Measurements from ENCODE around the gene KISS1.

KISS1 gene

GRCh38 chr1:204153667-204154066, 42.6 kb downstream of the KISS1 start:
- Histone ChIP-seq H3K4me2 (ENCODE audit: low read length) (no peak overlapping the region), H3K27ac (ENCODE audit: low read depth, low read length) (no peak overlapping the region), H3K4me1 (ENCODE audit: control insufficient read depth, low read length) (no peaks in the 10 kb centered on the region), H3K9me2 (replicated peaks; ENCODE audit: control insufficient read depth, low read length) (no peaks in the 10 kb centered on the region), H3K27me3 (ENCODE audit: control insufficient read depth, low read length) (no peaks in the 10 kb centered on the region), H4K20me1 (ENCODE audit: control insufficient read depth, insufficient read depth, low read depth, low read length) (no peaks in the 10 kb centered on the region), H3K4me3 (ENCODE audit: low read length) (no peak overlapping the region), H3K79me2 (ENCODE audit: control insufficient read depth, low read length) (no peaks in the 10 kb centered on the region), H3K9me3 (ENCODE audit: control insufficient read depth, insufficient read depth, low read length) (no peaks in the 10 kb centered on the region), H3K36me3 (ENCODE audit: control insufficient read depth, low read length) (no peaks in the 10 kb centered on the region), H3F3A (ENCODE audit: control insufficient read depth, insufficient read depth) (no peaks in the 10 kb centered on the region)
- TF ChIP-seq, protein P1, sequence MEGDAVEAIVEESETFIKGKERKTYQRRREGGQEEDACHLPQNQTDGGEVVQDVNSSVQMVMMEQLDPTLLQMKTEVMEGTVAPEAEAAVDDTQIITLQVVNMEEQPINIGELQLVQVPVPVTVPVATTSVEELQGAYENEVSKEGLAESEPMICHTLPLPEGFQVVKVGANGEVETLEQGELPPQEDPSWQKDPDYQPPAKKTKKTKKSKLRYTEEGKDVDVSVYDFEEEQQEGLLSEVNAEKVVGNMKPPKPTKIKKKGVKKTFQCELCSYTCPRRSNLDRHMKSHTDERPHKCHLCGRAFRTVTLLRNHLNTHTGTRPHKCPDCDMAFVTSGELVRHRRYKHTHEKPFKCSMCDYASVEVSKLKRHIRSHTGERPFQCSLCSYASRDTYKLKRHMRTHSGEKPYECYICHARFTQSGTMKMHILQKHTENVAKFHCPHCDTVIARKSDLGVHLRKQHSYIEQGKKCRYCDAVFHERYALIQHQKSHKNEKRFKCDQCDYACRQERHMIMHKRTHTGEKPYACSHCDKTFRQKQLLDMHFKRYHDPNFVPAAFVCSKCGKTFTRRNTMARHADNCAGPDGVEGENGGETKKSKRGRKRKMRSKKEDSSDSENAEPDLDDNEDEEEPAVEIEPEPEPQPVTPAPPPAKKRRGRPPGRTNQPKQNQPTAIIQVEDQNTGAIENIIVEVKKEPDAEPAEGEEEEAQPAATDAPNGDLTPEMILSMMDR (IDR thresholded peaks at IDR 0.05; ENCODE audit: low read depth, low read length, poor library complexity, severe bottlenecking): no peak
- no peak for TF ChIP-seq EZH2phosphoT487 (IDR thresholded peaks at IDR 0.05; ENCODE audit: borderline replicate concordance, low read length)

DNA sequence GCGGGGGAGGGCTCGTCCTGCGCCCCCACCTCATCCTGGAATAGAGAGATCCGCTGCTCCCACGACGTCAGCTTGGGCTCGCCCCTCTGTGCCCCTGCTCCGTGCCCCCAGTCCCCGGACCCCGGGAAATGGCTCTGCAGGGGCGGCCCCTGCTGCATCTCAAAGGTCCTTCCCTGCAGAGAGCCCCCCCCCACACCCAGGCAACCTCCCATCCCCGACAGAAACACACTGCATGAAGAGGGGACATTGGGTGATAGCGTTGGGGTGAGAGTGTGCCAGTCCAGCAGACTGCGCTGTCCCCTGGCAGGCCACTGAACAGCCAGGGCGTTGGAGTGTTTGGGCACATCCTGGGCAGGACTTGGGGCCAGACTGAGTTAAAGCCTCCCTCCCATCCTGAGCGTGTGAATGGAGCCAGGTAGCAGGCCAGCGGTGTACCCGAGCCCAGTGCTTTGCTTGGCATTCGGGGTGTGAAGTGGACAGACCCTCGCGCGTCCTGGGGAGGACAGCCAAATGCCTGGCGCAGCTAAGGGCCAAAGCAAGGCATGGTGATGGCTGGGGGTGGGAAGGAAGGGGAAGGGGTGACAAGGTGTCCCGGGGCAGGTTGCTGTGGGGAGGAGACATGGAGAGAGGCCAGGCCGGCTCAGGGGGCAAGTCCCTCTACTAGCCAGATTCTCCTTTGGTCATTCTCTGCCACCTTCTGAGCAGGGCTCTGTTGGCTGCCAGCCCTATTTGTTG, 43.8 kb downstream of the KISS1 start:
- Histone ChIP-seq H3F3A (ENCODE audit: control insufficient read depth, insufficient read depth) (no peaks in the 10 kb centered on the region), H3K36me3 (ENCODE audit: control insufficient read depth, low read length) (no peaks in the 10 kb centered on the region), H3K4me2 (ENCODE audit: low read length) (no peak overlapping the region), H3K4me1 (ENCODE audit: control insufficient read depth, low read length) (no peaks in the 10 kb centered on the region), H3K9me3 (ENCODE audit: control insufficient read depth, insufficient read depth, low read length) (no peaks in the 10 kb centered on the region), H4K20me1 (ENCODE audit: control insufficient read depth, insufficient read depth, low read depth, low read length) (no peaks in the 10 kb centered on the region), H3K79me2 (ENCODE audit: control insufficient read depth, low read length) (no peaks in the 10 kb centered on the region), H3K27ac (ENCODE audit: low read depth, low read length) (no peak overlapping the region), H3K9me2 (replicated peaks; ENCODE audit: control insufficient read depth, low read length) (no peaks in the 10 kb centered on the region), H3K27me3 (ENCODE audit: control insufficient read depth, low read length) (no peaks in the 10 kb centered on the region), H3K4me3 (ENCODE audit: low read length) (no peak overlapping the region)
- TF ChIP-seq EZH2phosphoT487 (IDR thresholded peaks at IDR 0.05; ENCODE audit: borderline replicate concordance, low read length): no peak
- TF ChIP-seq, protein P1 (IDR thresholded peaks at IDR 0.05; ENCODE audit: low read depth, low read length, poor library complexity, severe bottlenecking): no peak

DNA sequence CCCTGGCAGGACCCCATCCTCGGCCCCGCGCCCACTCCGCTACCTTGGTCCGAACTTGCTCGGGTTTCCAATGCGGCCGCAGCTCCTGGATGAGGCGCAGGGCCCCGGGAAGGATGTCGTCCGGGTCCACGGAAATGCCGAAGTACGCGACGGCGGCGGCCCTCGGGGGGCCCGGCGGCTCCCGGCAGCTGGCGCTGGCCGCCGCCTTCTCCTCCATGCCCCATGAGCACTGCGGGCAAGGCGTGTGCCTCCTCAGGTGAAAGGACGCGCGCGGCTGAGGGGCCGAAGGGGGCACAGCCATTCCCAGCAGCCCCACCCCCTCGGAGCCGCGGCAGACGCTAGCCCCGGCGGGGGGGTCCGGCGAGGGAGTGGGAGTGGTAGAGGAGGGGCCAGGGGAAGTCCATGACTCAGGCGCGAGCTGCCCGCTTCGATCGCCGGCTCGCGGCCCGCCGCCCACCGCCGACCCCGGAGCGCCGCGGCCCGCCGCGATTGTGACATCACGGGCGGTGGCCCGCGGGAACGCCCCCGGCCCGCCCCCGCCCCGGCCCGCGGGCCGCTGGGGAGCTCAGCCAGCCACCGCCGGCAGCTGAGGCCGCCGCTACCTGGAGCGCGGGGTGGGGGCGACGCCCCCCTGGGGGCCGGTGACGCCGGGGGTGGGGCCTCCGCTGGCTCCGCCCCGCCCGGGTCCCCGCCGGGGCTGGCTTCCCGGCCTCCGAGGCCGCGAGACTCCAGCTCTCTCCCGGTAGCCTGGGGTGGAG, 44.6 kb downstream of the KISS1 start, which contains the start of gene ETNK2:
ETNK2 (minus strand) TSS at position 493 of the 758 bp plus-strand sequence; CDS start at position 301, 192 bp downstream.
- Histone ChIP-seq H3K4me2 (ENCODE audit: low read length) (no peak within 1 kb of the TSS), H4K20me1 (ENCODE audit: control insufficient read depth, insufficient read depth, low read depth, low read length) (no peaks in the 10 kb centered on the region), H3K27ac (ENCODE audit: low read depth, low read length) (no peak within 1 kb of the TSS), H3K27me3 (ENCODE audit: control insufficient read depth, low read length) (no peaks in the 10 kb centered on the region), H3F3A (ENCODE audit: control insufficient read depth, insufficient read depth) (no peaks in the 10 kb centered on the region), H3K9me3 (ENCODE audit: control insufficient read depth, insufficient read depth, low read length) (no peaks in the 10 kb centered on the region), H3K4me3 (ENCODE audit: low read length) (no peak within 1 kb of the TSS), H3K36me3 (ENCODE audit: control insufficient read depth, low read length) (no peaks in the 10 kb centered on the region), H3K4me1 (ENCODE audit: control insufficient read depth, low read length) (no peaks in the 10 kb centered on the region), H3K9me2 (replicated peaks; ENCODE audit: control insufficient read depth, low read length) (no peaks in the 10 kb centered on the region), H3K79me2 (ENCODE audit: control insufficient read depth, low read length) (no peaks in the 10 kb centered on the region)
- TF ChIP-seq EZH2phosphoT487 (IDR thresholded peaks at IDR 0.05; ENCODE audit: borderline replicate concordance, low read length): no peak
- TF ChIP-seq, protein P1 (IDR thresholded peaks at IDR 0.05; ENCODE audit: low read depth, low read length, poor library complexity, severe bottlenecking): no peak

Measured in DOHH2 (cell line).